CD4-positive, alpha-beta T cell (primary cell): ENCODE data around the gene CRAMP1. TPM values are rescaled to one million over a fixed set of nuclear protein-coding genes. Genes with fewer than 3 reads are reported as not detected.

Experiments
- ATAC-seq: fragments of 200-7000 bp; cut with Tn5 transposase; one replicate; pipeline ENCODE4 v1.10.0; 2022; ENCODE audit warnings: mild to moderate bottlenecking; ENCODE audit not compliant: poor library complexity
- CTCF ChIA-PET: fragments of 350-600 bp; sonication (Branson Sonifier 250); formaldehyde crosslinking; loops from one replicate; lab custom pipeline; 2021; ENCODE audit warnings: antibody characterized with exemption, inconsistent platforms; lab: Charles Lee
- POLR2A ChIA-PET: fragments of 350-600 bp; sonication (Branson Sonifier 250); formaldehyde crosslinking; loops from one replicate; lab custom pipeline; 2021; ENCODE audit warnings: antibody characterized with exemption, inconsistent platforms; lab: Charles Lee
- DNase-seq, 14 experiments: peaks; one replicate each; pipeline ENCODE4 v3.0.0-alpha.2; 2013 to 2020; ENCODE audit warnings: mixed read lengths in 2 of 14
- H3K27ac ChIP-seq, 2 donors: one replicate each; pipeline versions ENCODE4 v1.5.1 to v1.7.0; 2013; ENCODE audit warnings: low read length in 2 of 2, low read depth in 1 of 2, mild to moderate bottlenecking in 1 of 2
- H3K27me3 ChIP-seq, 2 experiments: 1 replicate in 1 of 2; 2 replicates in 1 of 2; pipeline versions ENCODE4 v1.6.1 to v1.7.0; 2013; ENCODE audit warnings: low read length in 2 of 2, control low read depth in 1 of 2, mild to moderate bottlenecking in 1 of 2, moderate library complexity in 1 of 2; ENCODE audit not compliant: insufficient read depth in 2 of 2, control insufficient read depth in 1 of 2
- H3K36me3 ChIP-seq: one replicate; pipeline ENCODE4 v1.6.1; 2013; ENCODE audit warnings: low read length, control low read depth; ENCODE audit not compliant: insufficient read depth
- H3K4me1 ChIP-seq: one replicate; pipeline ENCODE4 v1.6.1; 2013; ENCODE audit warnings: low read length, control low read depth; ENCODE audit not compliant: insufficient read depth
- H3K4me3 ChIP-seq: one replicate; pipeline ENCODE4 v1.5.1; 2013; ENCODE audit warnings: mild to moderate bottlenecking, low read length, moderate library complexity
- H3K9me3 ChIP-seq, 2 experiments: 1 replicate in 1 of 2; 2 replicates in 1 of 2; pipeline versions ENCODE4 v1.6.1 to v1.7.0; 2013; ENCODE audit warnings: low read length in 2 of 2, mild to moderate bottlenecking in 2 of 2, control low read depth in 1 of 2, moderate library complexity in 1 of 2; ENCODE audit not compliant: control insufficient read depth in 1 of 2, insufficient read depth in 1 of 2
- H3K27ac Mint-ChIP-seq: one replicate; pipeline ENCODE4 v1.8.0; 2020; ENCODE audit warnings: mixed read lengths
- H3K27me3 Mint-ChIP-seq: one replicate; pipeline ENCODE4 v1.8.0; 2021; ENCODE audit warnings: mixed read lengths
- H3K36me3 Mint-ChIP-seq: one replicate; pipeline ENCODE4 v1.8.0; 2021; ENCODE audit warnings: low read depth, mixed read lengths
- H3K4me1 Mint-ChIP-seq: one replicate; pipeline ENCODE4 v1.8.0; 2021; ENCODE audit warnings: low read depth, mixed read lengths
- H3K4me3 Mint-ChIP-seq: one replicate; pipeline ENCODE4 v1.8.0; 2020; ENCODE audit warnings: mild to moderate bottlenecking, mixed read lengths
- H3K9me3 Mint-ChIP-seq: one replicate; pipeline ENCODE4 v1.8.0; 2020; ENCODE audit warnings: mixed read lengths
- intact Hi-C, 2 experiments: fragments of 100-400 bp; cut with DNase I in 1 of 2; cut with micrococcal nuclease in 1 of 2; formaldehyde crosslinking; loops; one replicate each; pipeline versions ENCODE4 v1.15.1 to v1.9.0; 2023 to 2025; cut with DNase I, micrococcal nuclease
- total RNA-seq, 174 experiments: library from RNA in 2 of 174; stranded (reverse) in 2 of 174; gene quantifications; one replicate each; pipeline ENCODE4 v1.2.3 and lab custom pipeline; 2021 to 2026
- TF ChIP-seq, protein P1 (sequence below): fragments of 200-600 bp; IDR thresholded peaks from one replicate; pipeline ENCODE4 v1.8.0; 2022; ENCODE audit warnings: antibody characterized with exemption, mild to moderate bottlenecking

CRAMP1 gene
- total RNA-seq, 2 experiments from 2014 or later = 14.1 to 15.2 TPM

DNA sequence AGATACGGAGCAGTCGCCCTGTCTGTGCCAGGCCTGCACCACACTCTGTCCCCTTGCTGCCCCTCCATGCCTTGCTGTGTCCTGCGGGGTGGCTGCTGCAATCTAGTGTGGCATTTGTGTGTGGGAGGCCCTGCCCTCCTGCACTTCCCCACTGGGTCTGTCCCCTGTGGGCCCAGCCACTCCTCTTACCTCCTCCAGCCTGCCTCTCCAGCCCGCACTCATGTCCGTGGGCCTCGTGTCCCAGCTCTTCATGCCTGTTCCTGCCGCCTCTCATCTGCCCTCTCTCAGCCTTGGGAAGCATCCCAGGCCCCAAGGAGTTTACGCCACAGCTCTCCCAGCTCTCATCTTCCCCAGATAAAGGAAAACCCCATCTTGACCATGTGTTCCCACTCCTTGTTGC is 26.6 kb downstream of the CRAMP1 start:
- Mint-ChIP-seq H3K27ac (no peak overlapping the region), H3K4me3 (no peak overlapping the region), H3K9me3 (no peaks in the 10 kb centered on the region), H3K36me3 (peaks cover 82% of the 10 kb centered on the region), H3K27me3 (no peaks in the 10 kb centered on the region), H3K4me1 (no peaks in the 10 kb centered on the region)
- TF ChIP-seq, protein P1, sequence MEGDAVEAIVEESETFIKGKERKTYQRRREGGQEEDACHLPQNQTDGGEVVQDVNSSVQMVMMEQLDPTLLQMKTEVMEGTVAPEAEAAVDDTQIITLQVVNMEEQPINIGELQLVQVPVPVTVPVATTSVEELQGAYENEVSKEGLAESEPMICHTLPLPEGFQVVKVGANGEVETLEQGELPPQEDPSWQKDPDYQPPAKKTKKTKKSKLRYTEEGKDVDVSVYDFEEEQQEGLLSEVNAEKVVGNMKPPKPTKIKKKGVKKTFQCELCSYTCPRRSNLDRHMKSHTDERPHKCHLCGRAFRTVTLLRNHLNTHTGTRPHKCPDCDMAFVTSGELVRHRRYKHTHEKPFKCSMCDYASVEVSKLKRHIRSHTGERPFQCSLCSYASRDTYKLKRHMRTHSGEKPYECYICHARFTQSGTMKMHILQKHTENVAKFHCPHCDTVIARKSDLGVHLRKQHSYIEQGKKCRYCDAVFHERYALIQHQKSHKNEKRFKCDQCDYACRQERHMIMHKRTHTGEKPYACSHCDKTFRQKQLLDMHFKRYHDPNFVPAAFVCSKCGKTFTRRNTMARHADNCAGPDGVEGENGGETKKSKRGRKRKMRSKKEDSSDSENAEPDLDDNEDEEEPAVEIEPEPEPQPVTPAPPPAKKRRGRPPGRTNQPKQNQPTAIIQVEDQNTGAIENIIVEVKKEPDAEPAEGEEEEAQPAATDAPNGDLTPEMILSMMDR = no peak
- H3K36me3 ChIP-seq = peaks cover 76% of the 10 kb centered on the region
- no peak overlapping the region for H3K27ac ChIP-seq
- intact Hi-C loops = no loop called here
- ChIA-PET POLR2A (no interaction called here), CTCF (no interaction called here)
- H3K4me3 ChIP-seq = no peak overlapping the region
- no peaks in the 10 kb centered on the region for H3K4me1 ChIP-seq
- no peak for DNase-seq
- H3K9me3 ChIP-seq = no peaks in the 10 kb centered on the region
- no peaks in the 10 kb centered on the region for H3K27me3 ChIP-seq
- ATAC-seq = no peak

DNA sequence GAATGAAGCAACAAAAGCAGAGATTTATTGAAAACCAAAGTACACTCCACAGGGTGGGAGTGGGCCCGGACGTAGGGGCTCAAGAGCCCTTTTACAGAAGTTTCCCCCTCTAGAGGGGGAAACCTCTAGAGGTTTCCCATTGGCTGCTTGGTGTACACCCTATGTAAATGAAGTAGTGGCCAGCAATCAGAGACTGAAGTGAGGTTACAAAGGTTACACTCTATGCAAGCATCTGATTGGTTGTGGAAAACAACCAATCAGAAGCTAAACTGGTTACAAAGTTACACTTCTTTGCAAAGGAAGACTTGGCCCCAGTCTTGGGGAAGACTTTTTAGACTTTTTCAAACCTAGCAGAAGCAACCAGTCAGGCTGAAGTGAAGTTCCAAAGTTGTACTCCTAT is 27.1 kb downstream of the CRAMP1 start:
- Mint-ChIP-seq H3K4me1 (no peaks in the 10 kb centered on the region), H3K27me3 (no peaks in the 10 kb centered on the region), H3K27ac (no peak overlapping the region), H3K36me3 (peaks cover 82% of the 10 kb centered on the region), H3K4me3 (no peak overlapping the region), H3K9me3 (no peaks in the 10 kb centered on the region)
- CTCF ChIA-PET = no interaction called here
- ATAC-seq = no peak
- intact Hi-C loops = no loop called here
- POLR2A ChIA-PET = no interaction called here
- Histone ChIP-seq H3K36me3 (peaks cover 72% of the 10 kb centered on the region), H3K27me3 (no peaks in the 10 kb centered on the region), H3K27ac (no peak overlapping the region), H3K4me3 (no peak overlapping the region), H3K4me1 (no peaks in the 10 kb centered on the region), H3K9me3 (no peaks in the 10 kb centered on the region)
- DNase-seq = no peak
- TF ChIP-seq, protein P1 = no peak

DNA sequence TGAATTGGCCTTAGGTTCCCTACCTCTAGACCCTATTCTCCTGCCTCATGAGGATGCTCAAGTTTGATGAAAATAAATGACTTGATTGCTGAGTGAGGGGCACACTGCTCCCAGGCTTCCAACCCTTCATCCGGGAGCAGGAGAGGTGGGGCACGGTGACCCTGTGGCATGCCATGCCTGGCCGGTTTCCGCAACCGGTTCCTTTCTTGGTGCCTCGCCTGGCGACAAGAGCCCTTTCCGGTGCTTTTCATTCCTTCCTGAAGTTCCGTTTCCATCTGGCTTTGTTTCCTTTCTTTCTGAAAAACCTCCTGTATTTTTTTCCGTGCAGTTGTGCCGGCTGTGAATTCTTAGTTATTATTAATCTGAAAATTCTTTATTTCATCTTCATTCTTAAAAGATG is 27.7 kb downstream of the CRAMP1 start:
- H3K27me3 Mint-ChIP-seq = no peaks in the 10 kb centered on the region
- no peak overlapping the region for H3K27ac ChIP-seq
- no peak overlapping the region for H3K4me3 Mint-ChIP-seq
- H3K4me3 ChIP-seq = no peak overlapping the region
- H3K9me3 ChIP-seq = no peaks in the 10 kb centered on the region
- no peak for DNase-seq
- peaks cover 83% of the 10 kb centered on the region for H3K36me3 Mint-ChIP-seq
- H3K27me3 ChIP-seq = no peaks in the 10 kb centered on the region
- no peaks in the 10 kb centered on the region for H3K4me1 ChIP-seq
- TF ChIP-seq, protein P1 = no peak
- no peak overlapping the region for H3K27ac Mint-ChIP-seq
- ChIA-PET POLR2A (no interaction called here), CTCF (no interaction called here)
- intact Hi-C loops = no loop called here
- ATAC-seq = no peak
- H3K9me3 Mint-ChIP-seq = no peaks in the 10 kb centered on the region
- no peaks in the 10 kb centered on the region for H3K4me1 Mint-ChIP-seq
- H3K36me3 ChIP-seq = peaks cover 67% of the 10 kb centered on the region
